Calu3 (cell line): ENCODE results near the gene ARHGEF11. TPM values are rescaled to one million over a fixed set of nuclear protein-coding genes. Genes with fewer than 3 reads are reported as not detected.

ENCODE experiments used
- BruUV-seq: library from RNA; stranded (reverse); fragments of 400-500 nt; replicated peaks from 2 replicates; lab custom pipeline; 2021; lab: Mats Ljungman, UMichigan
- CTCF ChIA-PET: fragments of 300-600 bp; sonication (Branson Sonifier 250); formaldehyde crosslinking; loops from one replicate; lab custom pipeline; 2022; ENCODE audit warnings: antibody characterized with exemption; lab: Charles Lee
- DNase-seq: peaks from one replicate; pipeline ENCODE4 v3.0.0; 2022
- H3K27ac Mint-ChIP-seq: one replicate; pipeline ENCODE4 v1.8.0; 2022; ENCODE audit warnings: mixed read lengths; ENCODE audit not compliant: unreplicated experiment
- H3K27me3 Mint-ChIP-seq: one replicate; pipeline ENCODE4 v1.8.0; 2022; ENCODE audit warnings: mixed read lengths; ENCODE audit not compliant: unreplicated experiment
- H3K36me3 Mint-ChIP-seq: one replicate; pipeline ENCODE4 v1.8.0; 2022; ENCODE audit warnings: mild to moderate bottlenecking, moderate library complexity, mixed read lengths; ENCODE audit not compliant: insufficient read depth, unreplicated experiment
- H3K4me1 Mint-ChIP-seq: one replicate; pipeline ENCODE4 v1.8.0; 2022; ENCODE audit warnings: mild to moderate bottlenecking, low read depth, mixed read lengths; ENCODE audit not compliant: unreplicated experiment
- H3K4me3 Mint-ChIP-seq: one replicate; pipeline ENCODE4 v1.8.0; 2022; ENCODE audit warnings: mild to moderate bottlenecking, low read depth, moderate library complexity, mixed read lengths; ENCODE audit not compliant: unreplicated experiment
- H3K9me3 Mint-ChIP-seq: one replicate; pipeline ENCODE4 v1.8.0; 2022; ENCODE audit warnings: low read depth, mixed read lengths; ENCODE audit not compliant: unreplicated experiment
- CTCF ChIP-seq: fragments of 200-600 bp; IDR thresholded peaks from one replicate; pipeline ENCODE4 v1.8.0; 2022; ENCODE audit warnings: antibody characterized with exemption; ENCODE audit not compliant: unreplicated experiment
- intact Hi-C: fragments of 100-400 bp; cut with micrococcal nuclease; formaldehyde crosslinking; loops from one replicate; pipeline ENCODE4 v1.10.0; 2022; ENCODE audit not compliant: unreplicated experiment
- total RNA-seq: library from RNA; stranded (reverse); gene quantifications from 2 replicates; pipeline ENCODE4 v1.2.3, GENCODE V29; 2022

ARHGEF11 gene
- total RNA-seq, 1 experiment from 2014 or later, result 44.1 TPM

GRCh38 chr1:156994277-156994676 lies 51.3 kb downstream of the ARHGEF11 start:
- H3K36me3 Mint-ChIP-seq, result no peaks in the 10 kb centered on the region
- DNase-seq, result no peak
- intact Hi-C loops, result no loop called here
- H3K4me1 Mint-ChIP-seq, result peaks cover 27% of the 10 kb centered on the region
- TF ChIP-seq CTCF, result no peak
- H3K27me3 Mint-ChIP-seq, result no peaks in the 10 kb centered on the region
- H3K9me3 Mint-ChIP-seq, result no peaks in the 10 kb centered on the region
- no peak overlapping the region for H3K27ac Mint-ChIP-seq
- H3K4me3 Mint-ChIP-seq, result no peak overlapping the region
- CTCF ChIA-PET, result interaction anchor here (1.5 kb wide), 1 partner anchor 96 kb away, joined by 4 read pairs; no protein-coding TSS in a partner anchor
- BruUV-seq, result no TSS peak

- DNase-seq, result no peak
- intact Hi-C loops, result no loop called here
Measured at GRCh38 chr1:156993426-156994147, 52.0 kb downstream of the ARHGEF11 start.

GRCh38 chr1:156992215-156992614 lies 53.3 kb downstream of the ARHGEF11 start:
- H3K4me3 Mint-ChIP-seq, result no peak overlapping the region
- H3K9me3 Mint-ChIP-seq, result no peaks in the 10 kb centered on the region
- no TSS peak for BruUV-seq
- CTCF ChIA-PET, result no interaction called here
- intact Hi-C loops, result no loop called here
- no peak overlapping the region for H3K27ac Mint-ChIP-seq
- TF ChIP-seq CTCF, result no peak
- no peaks in the 10 kb centered on the region for H3K27me3 Mint-ChIP-seq
- DNase-seq, result no peak
- H3K36me3 Mint-ChIP-seq, result no peaks in the 10 kb centered on the region
- H3K4me1 Mint-ChIP-seq, result peaks cover 27% of the 10 kb centered on the region

More at GRCh38 chr1:156993426-156994147, 52.0 kb downstream of the ARHGEF11 start:
- CTCF ChIA-PET, result no interaction called here
- no TSS peak for BruUV-seq
- Mint-ChIP-seq H3K4me1 (peaks cover 27% of the 10 kb centered on the region), H3K9me3 (no peaks in the 10 kb centered on the region), H3K27ac (no peak overlapping the region), H3K36me3 (no peaks in the 10 kb centered on the region), H3K27me3 (no peaks in the 10 kb centered on the region), H3K4me3 (no peak overlapping the region)
- TF ChIP-seq CTCF, result no peak

GRCh38 chr1:156987715-156988114 lies 57.8 kb downstream of the ARHGEF11 start:
- no peak for TF ChIP-seq CTCF
- Mint-ChIP-seq H3K27ac (no peak overlapping the region), H3K4me1 (no peaks in the 10 kb centered on the region), H3K36me3 (peaks cover 5% of the 10 kb centered on the region), H3K9me3 (no peaks in the 10 kb centered on the region), H3K27me3 (no peaks in the 10 kb centered on the region), H3K4me3 (no peak overlapping the region)
- intact Hi-C loops, result no loop called here
- CTCF ChIA-PET, result interaction anchor here (0.6 kb wide), 1 partner anchor 85 kb away, joined by 3 read pairs; no protein-coding TSS in a partner anchor
- no TSS peak for BruUV-seq
- DNase-seq, result no peak
